Astrocyte (in vitro differentiated cells and primary cell): ENCODE data around the gene ADORA1. TPM values are rescaled to one million over a fixed set of nuclear protein-coding genes. Genes with fewer than 3 reads are reported as not detected.

ENCODE experiments used
- DNase-seq: peaks from one replicate; pipeline ENCODE4 v3.0.0-alpha.2; 2010; ENCODE audit warnings: low read depth
- FAIRE-seq: peaks from 2 replicates; lab custom pipeline; 2011; peaks lifted over from hg19 to GRCh38; lab: Jason Lieb, UNC
- H2AFZ ChIP-seq: 2 replicates; pipeline ENCODE4 v1.6.0; 2012; ENCODE audit warnings: low read depth, low read length, inconsistent platforms
- H3K27ac ChIP-seq: 2 replicates; pipeline ENCODE4 v1.5.1; 2011; ENCODE audit warnings: low read depth, low read length, inconsistent platforms
- H3K27me3 ChIP-seq: 2 replicates; pipeline ENCODE4 v1.6.0; 2011; ENCODE audit warnings: low read length, inconsistent platforms; ENCODE audit not compliant: insufficient read depth
- H3K36me3 ChIP-seq: 2 replicates; pipeline ENCODE4 v1.5.1; 2011; ENCODE audit warnings: low read length, inconsistent platforms; ENCODE audit not compliant: insufficient read depth
- H3K4me1 ChIP-seq: 2 replicates; pipeline ENCODE4 v1.5.1; 2011; ENCODE audit warnings: low read length, inconsistent platforms; ENCODE audit not compliant: insufficient read depth
- H3K4me2 ChIP-seq: 2 replicates; pipeline ENCODE4 v1.6.0; 2012; ENCODE audit warnings: low read length, inconsistent platforms
- H3K4me3 ChIP-seq: 2 replicates; pipeline ENCODE4 v1.5.1; 2011; ENCODE audit warnings: low read depth, mild to moderate bottlenecking, low read length, inconsistent platforms; ENCODE audit not compliant: insufficient read depth
- H3K79me2 ChIP-seq: 2 replicates; pipeline ENCODE4 v1.6.0; 2012; ENCODE audit warnings: mild to moderate bottlenecking, low read length, inconsistent platforms; ENCODE audit not compliant: insufficient read depth
- H3K9ac ChIP-seq: 2 replicates; pipeline ENCODE4 v1.6.0; 2012; ENCODE audit warnings: mild to moderate bottlenecking, low read length, inconsistent platforms
- H3K9me3 ChIP-seq: 2 replicates; pipeline ENCODE4 v1.5.1; 2012; ENCODE audit warnings: low read depth, mild to moderate bottlenecking, low read length, inconsistent platforms; ENCODE audit not compliant: insufficient read depth
- H4K20me1 ChIP-seq: 2 replicates; pipeline ENCODE4 v1.6.0; 2012; ENCODE audit warnings: low read length, inconsistent platforms; ENCODE audit not compliant: insufficient read depth
- H3K27ac Mint-ChIP-seq: one replicate; pipeline ENCODE4 v1.8.0; 2021; ENCODE audit warnings: mild to moderate bottlenecking, mixed read lengths; ENCODE audit not compliant: unreplicated experiment
- H3K27me3 Mint-ChIP-seq: one replicate; pipeline ENCODE4 v1.8.0; 2021; ENCODE audit warnings: low read depth, mixed read lengths; ENCODE audit not compliant: unreplicated experiment
- H3K36me3 Mint-ChIP-seq: one replicate; pipeline ENCODE4 v1.8.0; 2021; ENCODE audit warnings: low read depth, mixed read lengths; ENCODE audit not compliant: unreplicated experiment
- H3K4me1 Mint-ChIP-seq: one replicate; pipeline ENCODE4 v1.8.0; 2021; ENCODE audit warnings: low read depth, mixed read lengths; ENCODE audit not compliant: unreplicated experiment
- H3K4me3 Mint-ChIP-seq: one replicate; pipeline ENCODE4 v1.8.0; 2021; ENCODE audit warnings: mild to moderate bottlenecking, moderate library complexity, mixed read lengths; ENCODE audit not compliant: unreplicated experiment
- H3K9me3 Mint-ChIP-seq: one replicate; pipeline ENCODE4 v1.8.0; 2021; ENCODE audit warnings: mild to moderate bottlenecking, mixed read lengths; ENCODE audit not compliant: unreplicated experiment
- CTCF ChIP-seq: IDR thresholded peaks from 2 replicates; pipeline ENCODE4 v1.5.1; 2011; ENCODE audit warnings: low read depth, mild to moderate bottlenecking, inconsistent platforms, low read length, moderate library complexity; ENCODE audit not compliant: insufficient read depth
- EZH2 ChIP-seq: IDR thresholded peaks from 2 replicates; pipeline ENCODE4 v1.6.1; 2012; ENCODE audit warnings: mild to moderate bottlenecking, low read length, inconsistent platforms; ENCODE audit not compliant: insufficient read depth
- total RNA-seq: library from RNA; stranded (reverse); gene quantifications from 2 replicates; pipeline ENCODE4 v1.2.1, GENCODE V29; 2021

ADORA1 gene
- total RNA-seq, 1 donor from 2014 or later, result 5.7 TPM

GRCh38 chr1:203214871-203215270 lies 87.3 kb downstream of the ADORA1 start:
- Histone ChIP-seq H3K9ac (no peak overlapping the region), H3K9me3 (no peaks in the 10 kb centered on the region), H3K27ac (no peak overlapping the region), H3K36me3 (no peaks in the 10 kb centered on the region), H2AFZ (no peak overlapping the region), H3K4me1 (no peaks in the 10 kb centered on the region), H4K20me1 (no peaks in the 10 kb centered on the region), H3K4me2 (no peak overlapping the region), H3K27me3 (peaks cover 19% of the 10 kb centered on the region), H3K79me2 (no peaks in the 10 kb centered on the region), H3K4me3 (no peak overlapping the region)
- no peak for FAIRE-seq
- H3K4me1 Mint-ChIP-seq, result peaks cover 2% of the 10 kb centered on the region
- H3K27me3 Mint-ChIP-seq, result peaks cover 75% of the 10 kb centered on the region
- no peak for TF ChIP-seq EZH2
- TF ChIP-seq CTCF, result no peak
- H3K36me3 Mint-ChIP-seq, result no peaks in the 10 kb centered on the region
- H3K27ac Mint-ChIP-seq, result no peak overlapping the region
- no peak overlapping the region for H3K4me3 Mint-ChIP-seq
- DNase-seq, result no peak
- H3K9me3 Mint-ChIP-seq, result no peaks in the 10 kb centered on the region

- DNase-seq, result no peak
- H3K27me3 Mint-ChIP-seq, result peaks cover 79% of the 10 kb centered on the region
These were observed 88.0 kb downstream of the ADORA1 start for GRCh38 chr1:203215573-203215972.

GRCh38 chr1:203216274-203217138 lies 89.0 kb downstream of the ADORA1 start:
- peak; percentile 20 for DNase-seq
- peaks cover 2% of the 10 kb centered on the region for H3K4me1 Mint-ChIP-seq

More at GRCh38 chr1:203215573-203215972, 88.0 kb downstream of the ADORA1 start:
- H4K20me1 ChIP-seq, result no peaks in the 10 kb centered on the region
- H3K4me3 ChIP-seq, result no peak overlapping the region
- H3K4me1 ChIP-seq, result no peaks in the 10 kb centered on the region
- TF ChIP-seq EZH2, result no peak
- no peak for FAIRE-seq
- no peak overlapping the region for H3K9ac ChIP-seq
- H3K27ac ChIP-seq, result no peak overlapping the region
- no peak overlapping the region for H3K4me2 ChIP-seq
- no peak overlapping the region for H2AFZ ChIP-seq
- no peaks in the 10 kb centered on the region for H3K79me2 ChIP-seq
- no peaks in the 10 kb centered on the region for H3K9me3 ChIP-seq
- no peaks in the 10 kb centered on the region for H3K9me3 Mint-ChIP-seq
- H3K36me3 ChIP-seq, result no peaks in the 10 kb centered on the region
- no peak overlapping the region for H3K27ac Mint-ChIP-seq
- H3K27me3 ChIP-seq, result peaks cover 24% of the 10 kb centered on the region
- no peaks in the 10 kb centered on the region for H3K36me3 Mint-ChIP-seq
- H3K4me3 Mint-ChIP-seq, result no peak overlapping the region
- peaks cover 2% of the 10 kb centered on the region for H3K4me1 Mint-ChIP-seq

More at GRCh38 chr1:203216274-203217138, 89.0 kb downstream of the ADORA1 start:
- Mint-ChIP-seq H3K27ac (no peak overlapping the region), H3K4me3 (no peak overlapping the region), H3K36me3 (no peaks in the 10 kb centered on the region), H3K27me3 (peaks cover 74% of the 10 kb centered on the region), H3K9me3 (no peaks in the 10 kb centered on the region)
- Histone ChIP-seq H3K9me3 (no peaks in the 10 kb centered on the region), H3K9ac (no peak overlapping the region), H3K4me1 (no peaks in the 10 kb centered on the region), H3K27me3 (peaks cover 27% of the 10 kb centered on the region), H4K20me1 (no peaks in the 10 kb centered on the region), H3K4me3 (no peak overlapping the region), H3K4me2 (no peak overlapping the region), H3K36me3 (no peaks in the 10 kb centered on the region), H3K27ac (no peak overlapping the region), H3K79me2 (no peaks in the 10 kb centered on the region), H2AFZ (no peak overlapping the region)
- no peak for FAIRE-seq
- TF ChIP-seq CTCF, result peak; percentile 73
- TF ChIP-seq EZH2, result no peak

Other genes starting within 250 kb of the ADORA1 start
- gene RABIF, start 238.6 kb upstream of the ADORA1 start, total RNA-seq, result 11.1 and 12.1 TPM in 2 replicates
- 23.9 and 24.9 TPM in 2 replicates for gene KLHL12, start 200.5 kb upstream of the ADORA1 start, total RNA-seq
- gene ADIPOR1, start 169.4 kb upstream of the ADORA1 start, total RNA-seq, result 72.8 and 73.0 TPM in 2 replicates
- 39.1 and 41.9 TPM in 2 replicates for gene CYB5R1, start 160.5 kb upstream of the ADORA1 start, total RNA-seq
- 66.1 and 68.6 TPM in 2 replicates for gene TMEM183A, start 120.4 kb upstream of the ADORA1 start, total RNA-seq
- 9.1 and 11.0 TPM in 2 replicates for gene PPFIA4, start 101.2 kb upstream of the ADORA1 start, total RNA-seq
- gene MYOG, start 41.7 kb upstream of the ADORA1 start, total RNA-seq, result not detected in 2 replicates
- gene MYBPH, start 48.1 kb downstream of the ADORA1 start, total RNA-seq, result not detected in 2 replicates
- 0.20 and 0.34 TPM in 2 replicates for gene CHI3L1, start 59.0 kb downstream of the ADORA1 start, total RNA-seq
- gene CHIT1, start 101.9 kb downstream of the ADORA1 start, total RNA-seq, result not detected in 2 replicates
- gene BTG2, start 177.8 kb downstream of the ADORA1 start, total RNA-seq, result 46.4 and 58.3 TPM in 2 replicates
- not detected in 2 replicates for gene FMOD, start 223.4 kb downstream of the ADORA1 start, total RNA-seq